Measurements from ENCODE around the gene MAP3K4. TPM values are rescaled to one million over a fixed set of nuclear protein-coding genes. Genes with fewer than 3 reads are reported as not detected.
A peak's percentile ranks its signal among the peaks of the same experiment; 100 is the strongest.
"Not testable (repeated sequence)": the region's sequence is repeated elsewhere in the genome, so short reads cannot be mapped to it uniquely, and the experiment has no call there.

Gene MAP3K4
- total RNA-seq, 3 donors from 2014 or later: 24.6 to 49.2 (median 45.2) TPM

DNA sequence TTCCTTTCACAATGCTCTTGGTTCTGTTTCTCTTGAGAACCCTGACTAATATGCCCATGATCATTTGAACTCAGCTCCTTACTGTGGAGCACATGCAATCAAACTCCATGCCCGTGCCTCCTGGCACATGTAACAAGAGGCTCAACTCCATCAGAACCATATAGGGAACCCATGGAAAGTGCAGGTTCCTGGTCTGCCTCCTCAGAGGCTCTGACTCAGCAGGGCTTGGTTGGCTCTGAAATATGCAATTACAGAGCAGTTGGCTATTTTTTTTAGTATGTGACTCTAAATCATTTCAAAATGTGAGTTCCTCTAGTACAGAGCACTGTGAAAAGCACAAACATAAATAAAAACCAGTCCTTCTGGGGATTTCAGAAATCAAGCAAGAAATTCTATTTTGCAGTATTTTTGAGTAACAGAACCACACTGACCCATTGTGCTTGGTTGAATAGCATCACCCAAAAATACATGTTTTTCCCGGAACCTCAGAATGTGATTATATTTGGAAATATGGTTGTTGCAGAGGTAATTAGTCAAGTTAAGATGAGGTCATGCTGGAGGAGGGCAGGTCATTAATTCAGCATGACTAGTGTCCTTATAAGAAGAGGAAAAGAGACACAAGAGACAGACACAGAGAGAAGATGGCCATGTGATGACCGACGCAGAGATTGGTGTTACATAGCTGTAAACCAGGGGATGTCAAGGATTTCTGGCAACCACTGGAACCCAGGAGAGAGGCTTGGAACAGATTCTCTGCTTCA is 13.2 kb upstream of the MAP3K4 start:
- Histone ChIP-seq H3K27ac (peak overlapping the region; percentile 6 to 73), H3K4me1 (no peaks in the 10 kb centered on the region), H3K27me3 (no peaks in the 10 kb centered on the region), H3K36me3 (no peaks in the 10 kb centered on the region), H3K9me3 (peaks cover 3 to 5% of the 10 kb centered on the region in 2 donors), H3K4me3 (no peak overlapping the region)
- intact Hi-C loops (cut with DNase I; ENCODE audit: low total_unique reads): no loop called here
- TF ChIP-seq POLR2A (IDR thresholded peaks at IDR 0.05) (no peak), POLR2AphosphoS5 (IDR thresholded peaks at IDR 0.05) (no peak)
- TF ChIP-seq, protein P1, sequence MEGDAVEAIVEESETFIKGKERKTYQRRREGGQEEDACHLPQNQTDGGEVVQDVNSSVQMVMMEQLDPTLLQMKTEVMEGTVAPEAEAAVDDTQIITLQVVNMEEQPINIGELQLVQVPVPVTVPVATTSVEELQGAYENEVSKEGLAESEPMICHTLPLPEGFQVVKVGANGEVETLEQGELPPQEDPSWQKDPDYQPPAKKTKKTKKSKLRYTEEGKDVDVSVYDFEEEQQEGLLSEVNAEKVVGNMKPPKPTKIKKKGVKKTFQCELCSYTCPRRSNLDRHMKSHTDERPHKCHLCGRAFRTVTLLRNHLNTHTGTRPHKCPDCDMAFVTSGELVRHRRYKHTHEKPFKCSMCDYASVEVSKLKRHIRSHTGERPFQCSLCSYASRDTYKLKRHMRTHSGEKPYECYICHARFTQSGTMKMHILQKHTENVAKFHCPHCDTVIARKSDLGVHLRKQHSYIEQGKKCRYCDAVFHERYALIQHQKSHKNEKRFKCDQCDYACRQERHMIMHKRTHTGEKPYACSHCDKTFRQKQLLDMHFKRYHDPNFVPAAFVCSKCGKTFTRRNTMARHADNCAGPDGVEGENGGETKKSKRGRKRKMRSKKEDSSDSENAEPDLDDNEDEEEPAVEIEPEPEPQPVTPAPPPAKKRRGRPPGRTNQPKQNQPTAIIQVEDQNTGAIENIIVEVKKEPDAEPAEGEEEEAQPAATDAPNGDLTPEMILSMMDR (IDR thresholded peaks at IDR 0.05): no peak
- no peak for DNase-seq (ENCODE audit: low spot score in 2 of 2)

DNA sequence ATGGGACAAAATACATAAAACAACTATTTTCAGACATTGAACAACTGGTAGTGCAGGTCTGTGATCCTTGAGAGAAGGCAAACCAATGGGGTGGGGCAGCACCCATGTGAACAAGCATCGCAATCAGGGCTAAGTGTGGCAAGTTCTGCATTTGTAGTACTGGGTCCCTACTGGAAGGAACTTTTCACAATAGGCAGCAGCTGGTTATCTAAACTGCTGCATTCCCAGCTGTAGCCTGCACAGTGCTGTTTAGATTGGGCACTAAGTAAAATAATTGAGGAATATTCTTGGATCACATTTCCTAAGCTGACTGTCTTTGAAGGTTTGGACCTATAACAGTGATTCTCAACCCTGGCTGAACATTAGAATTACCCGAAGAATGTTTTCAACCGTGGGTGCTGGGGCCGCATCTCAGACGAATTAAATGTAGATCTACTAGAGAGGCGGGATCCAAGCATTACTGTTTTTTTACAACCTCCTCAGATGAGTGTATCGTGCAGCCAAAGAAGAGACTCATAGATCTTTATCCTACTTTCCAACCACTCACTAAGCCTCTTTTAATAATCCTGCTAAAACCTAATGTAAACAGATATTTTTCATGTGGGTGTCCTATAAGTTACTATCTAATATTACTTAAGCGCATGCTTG is 12.4 kb upstream of the MAP3K4 start:
- Histone ChIP-seq H3K9me3 (peaks cover 8 to 11% of the 10 kb centered on the region in 2 donors), H3K36me3 (no peaks in the 10 kb centered on the region), H3K4me1 (no peaks in the 10 kb centered on the region), H3K27me3 (no peaks in the 10 kb centered on the region), H3K27ac (peak overlapping the region; percentile 6 to 73), H3K4me3 (no peak overlapping the region)
- TF ChIP-seq POLR2AphosphoS5 (IDR thresholded peaks at IDR 0.05) (no peak), POLR2A (IDR thresholded peaks at IDR 0.05) (no peak)
- TF ChIP-seq, protein P1 (IDR thresholded peaks at IDR 0.05): no peak
- DNase-seq (ENCODE audit: low spot score in 2 of 2): no peak
- intact Hi-C loops (cut with DNase I; ENCODE audit: low total_unique reads): no loop called here

DNA sequence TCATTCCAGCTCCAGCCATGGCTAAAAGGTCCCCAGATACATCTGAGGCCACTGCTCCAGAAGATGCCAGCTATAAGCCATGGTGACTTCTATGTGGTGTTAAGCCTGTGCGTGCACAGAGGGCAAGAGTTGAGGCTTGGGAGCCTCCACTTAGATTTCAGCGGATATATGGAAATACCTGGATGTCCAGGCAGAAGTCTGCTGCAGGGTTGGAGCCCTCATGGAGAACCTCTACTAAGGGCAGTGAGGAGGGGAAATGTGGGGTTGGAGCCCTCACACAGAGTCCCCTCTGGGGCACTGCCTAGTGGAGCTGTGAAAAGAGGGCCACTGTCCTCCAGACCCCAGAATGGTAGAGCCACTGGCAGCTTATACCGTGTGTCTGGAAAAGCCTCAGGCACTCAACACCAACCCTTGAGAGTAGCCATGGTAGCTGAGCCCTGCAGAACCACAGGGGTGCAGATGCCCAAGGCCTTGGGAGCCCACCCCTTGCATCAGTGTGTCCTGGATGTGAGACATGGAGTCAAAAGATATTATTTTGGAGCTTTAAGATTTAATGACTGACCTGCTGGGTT is 8.1 kb upstream of the MAP3K4 start:
- H3K4me1 ChIP-seq; DNase-seq (ENCODE audit: low spot score in 2 of 2); intact Hi-C loops (cut with DNase I; ENCODE audit: low total_unique reads); H3K4me3 ChIP-seq; H3K36me3 ChIP-seq; H3K27ac ChIP-seq; H3K27me3 ChIP-seq: not testable (repeated sequence)
- H3K9me3 ChIP-seq: peaks cover 8 to 11% of the 10 kb centered on the region in 2 donors

DNA sequence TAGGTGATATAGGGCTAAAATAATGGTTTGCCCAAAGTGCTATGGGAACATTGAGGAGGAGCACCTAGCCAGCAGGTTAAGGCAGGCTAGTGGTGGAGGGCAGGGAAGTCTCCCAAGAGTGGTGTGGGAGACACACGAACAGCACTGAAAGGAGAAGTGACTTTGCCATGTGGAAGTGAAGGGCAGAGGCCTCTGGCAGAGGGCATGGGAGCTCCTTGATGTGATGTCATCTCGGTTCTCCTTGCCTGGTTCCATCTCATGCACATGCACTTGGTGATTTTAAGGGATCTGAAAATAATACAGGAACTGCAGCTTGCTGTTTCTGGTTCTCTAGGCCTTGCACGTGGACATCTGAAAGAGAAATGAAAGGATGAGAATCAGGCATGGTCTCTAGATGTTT is 4.7 kb upstream of the MAP3K4 start:
- TF ChIP-seq, protein P1 (IDR thresholded peaks at IDR 0.05): no peak
- TF ChIP-seq POLR2A (IDR thresholded peaks at IDR 0.05) (no peak), POLR2AphosphoS5 (IDR thresholded peaks at IDR 0.05) (no peak)
- intact Hi-C loops (cut with DNase I; ENCODE audit: low total_unique reads): no loop called here

DNA sequence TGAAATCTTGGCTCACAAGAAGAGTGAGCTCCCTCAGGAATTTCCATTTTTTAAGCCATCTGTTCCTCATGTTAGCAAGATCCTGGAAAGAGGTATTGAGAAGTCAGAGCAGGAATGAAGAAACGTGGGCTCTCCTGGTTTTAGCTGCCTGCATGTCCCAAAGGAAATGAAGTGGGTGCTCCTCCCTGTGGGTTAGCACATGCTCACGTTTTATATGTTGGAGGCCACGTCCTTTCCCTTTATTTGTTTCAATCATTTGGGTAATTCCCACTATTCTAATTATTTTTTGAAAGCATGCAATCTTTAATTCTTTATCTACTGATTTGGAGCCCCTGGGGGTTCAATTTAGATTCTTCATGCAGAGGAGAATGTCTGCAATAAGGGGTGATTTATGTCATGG is 4.3 kb upstream of the MAP3K4 start:
- no peak for TF ChIP-seq POLR2A (IDR thresholded peaks at IDR 0.05)
- no peak for TF ChIP-seq POLR2AphosphoS5 (IDR thresholded peaks at IDR 0.05)
- TF ChIP-seq, protein P1 (IDR thresholded peaks at IDR 0.05): no peak
- no peak overlapping the region for H3K4me3 ChIP-seq
- H3K36me3 ChIP-seq: no peaks in the 10 kb centered on the region
- DNase-seq (ENCODE audit: low spot score in 2 of 2): no peak
- H3K27ac ChIP-seq: no peak overlapping the region
- H3K9me3 ChIP-seq: peaks cover 8 to 11% of the 10 kb centered on the region in 2 donors
- H3K27me3 ChIP-seq: no peaks in the 10 kb centered on the region
- no peaks in the 10 kb centered on the region for H3K4me1 ChIP-seq
- intact Hi-C loops (cut with DNase I; ENCODE audit: low total_unique reads): no loop called here

More for the DNA sequence above, 4.7 kb upstream of the MAP3K4 start:
- Histone ChIP-seq H3K36me3 (no peaks in the 10 kb centered on the region), H3K27me3 (no peaks in the 10 kb centered on the region), H3K4me3 (no peak overlapping the region), H3K9me3 (peaks cover 8 to 11% of the 10 kb centered on the region in 2 donors), H3K4me1 (no peaks in the 10 kb centered on the region), H3K27ac (no peak overlapping the region)
- no peak for DNase-seq (ENCODE audit: low spot score in 2 of 2)

Measured in breast epithelium (tissue), 4 donors.